Hippocampal formation (tissue), 2 donors: ENCODE results near the gene ACIN1.

Experiments
- DNase-seq, 2 donors: peaks; one replicate each; lab custom pipeline; 2025; lab: John Stamatoyannopoulos, UW

The ACIN1 gene, protein sequence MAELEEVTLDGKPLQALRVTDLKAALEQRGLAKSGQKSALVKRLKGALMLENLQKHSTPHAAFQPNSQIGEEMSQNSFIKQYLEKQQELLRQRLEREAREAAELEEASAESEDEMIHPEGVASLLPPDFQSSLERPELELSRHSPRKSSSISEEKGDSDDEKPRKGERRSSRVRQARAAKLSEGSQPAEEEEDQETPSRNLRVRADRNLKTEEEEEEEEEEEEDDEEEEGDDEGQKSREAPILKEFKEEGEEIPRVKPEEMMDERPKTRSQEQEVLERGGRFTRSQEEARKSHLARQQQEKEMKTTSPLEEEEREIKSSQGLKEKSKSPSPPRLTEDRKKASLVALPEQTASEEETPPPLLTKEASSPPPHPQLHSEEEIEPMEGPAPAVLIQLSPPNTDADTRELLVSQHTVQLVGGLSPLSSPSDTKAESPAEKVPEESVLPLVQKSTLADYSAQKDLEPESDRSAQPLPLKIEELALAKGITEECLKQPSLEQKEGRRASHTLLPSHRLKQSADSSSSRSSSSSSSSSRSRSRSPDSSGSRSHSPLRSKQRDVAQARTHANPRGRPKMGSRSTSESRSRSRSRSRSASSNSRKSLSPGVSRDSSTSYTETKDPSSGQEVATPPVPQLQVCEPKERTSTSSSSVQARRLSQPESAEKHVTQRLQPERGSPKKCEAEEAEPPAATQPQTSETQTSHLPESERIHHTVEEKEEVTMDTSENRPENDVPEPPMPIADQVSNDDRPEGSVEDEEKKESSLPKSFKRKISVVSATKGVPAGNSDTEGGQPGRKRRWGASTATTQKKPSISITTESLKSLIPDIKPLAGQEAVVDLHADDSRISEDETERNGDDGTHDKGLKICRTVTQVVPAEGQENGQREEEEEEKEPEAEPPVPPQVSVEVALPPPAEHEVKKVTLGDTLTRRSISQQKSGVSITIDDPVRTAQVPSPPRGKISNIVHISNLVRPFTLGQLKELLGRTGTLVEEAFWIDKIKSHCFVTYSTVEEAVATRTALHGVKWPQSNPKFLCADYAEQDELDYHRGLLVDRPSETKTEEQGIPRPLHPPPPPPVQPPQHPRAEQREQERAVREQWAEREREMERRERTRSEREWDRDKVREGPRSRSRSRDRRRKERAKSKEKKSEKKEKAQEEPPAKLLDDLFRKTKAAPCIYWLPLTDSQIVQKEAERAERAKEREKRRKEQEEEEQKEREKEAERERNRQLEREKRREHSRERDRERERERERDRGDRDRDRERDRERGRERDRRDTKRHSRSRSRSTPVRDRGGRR

DNA sequence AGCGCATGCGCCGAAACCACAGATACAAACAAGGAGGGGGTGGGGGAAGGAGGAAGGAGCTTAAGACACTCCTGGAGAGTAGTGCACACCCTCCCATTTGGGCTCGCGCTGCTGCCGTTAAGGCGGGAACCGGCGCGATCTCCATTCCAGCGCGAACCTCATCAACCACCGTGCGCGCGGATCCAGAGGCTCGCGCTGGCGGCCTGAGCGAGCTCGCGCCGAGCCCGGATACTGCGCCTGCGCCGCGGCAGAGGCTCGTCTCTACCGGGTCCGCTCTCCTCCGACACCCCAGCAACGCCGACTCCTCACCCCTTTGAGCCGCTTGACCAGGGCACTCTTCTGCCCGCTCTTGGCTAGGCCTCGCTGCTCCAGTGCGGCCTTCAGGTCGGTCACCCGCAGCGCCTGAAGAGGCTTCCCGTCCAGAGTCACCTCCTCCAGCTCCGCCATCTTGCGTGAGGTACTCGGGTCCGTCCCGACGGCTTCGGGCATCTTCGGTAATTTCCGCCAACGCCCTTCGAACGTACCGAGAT is at the start of gene ACIN1:
Gene ACIN1 (minus strand): TSS at position 471 of the 530 bp plus-strand sequence. CDS start 24 bp downstream, at position 447.
- no peak for DNase-seq

DNA sequence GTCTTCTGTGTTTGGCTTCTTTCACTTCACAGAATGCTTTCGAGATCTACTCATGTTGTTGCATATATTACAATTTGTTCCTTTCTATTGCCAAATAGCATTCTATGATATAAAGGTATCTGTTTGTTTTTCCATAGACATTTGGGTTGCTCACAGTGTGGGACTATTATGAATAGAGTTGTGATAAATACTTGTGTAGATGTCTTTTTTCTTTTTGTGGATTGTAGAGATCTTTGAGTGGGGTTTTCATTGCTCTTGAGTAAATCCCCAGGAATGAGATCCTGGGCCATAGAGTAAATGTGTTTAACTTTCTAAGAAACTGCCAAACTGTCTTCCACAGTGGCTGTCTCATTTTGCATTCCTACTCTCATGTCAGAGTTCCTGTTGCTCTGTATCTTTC is 49.0 kb upstream of the ACIN1 start:
- no peak for DNase-seq

DNA sequence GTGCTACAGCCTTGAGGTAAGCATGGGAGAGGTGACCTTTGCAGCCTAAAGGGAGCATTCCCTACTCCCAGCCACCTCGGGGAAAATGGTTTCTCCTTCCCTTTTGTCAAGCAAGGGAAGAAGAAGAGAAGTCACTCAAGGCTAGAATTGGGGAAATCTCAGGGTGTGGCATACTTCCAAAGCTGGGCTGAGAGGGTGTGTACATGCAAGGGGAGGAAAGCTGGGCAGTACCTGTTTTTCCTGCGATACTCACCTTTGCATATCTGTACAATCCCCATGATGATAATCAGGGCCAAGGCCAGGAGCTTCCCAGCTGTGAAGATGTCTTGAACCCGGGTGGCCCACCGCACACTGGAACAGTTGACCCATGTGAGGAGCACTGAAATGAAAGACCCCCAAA is 47.9 kb upstream of the ACIN1 start:
- no peak for DNase-seq

DNA sequence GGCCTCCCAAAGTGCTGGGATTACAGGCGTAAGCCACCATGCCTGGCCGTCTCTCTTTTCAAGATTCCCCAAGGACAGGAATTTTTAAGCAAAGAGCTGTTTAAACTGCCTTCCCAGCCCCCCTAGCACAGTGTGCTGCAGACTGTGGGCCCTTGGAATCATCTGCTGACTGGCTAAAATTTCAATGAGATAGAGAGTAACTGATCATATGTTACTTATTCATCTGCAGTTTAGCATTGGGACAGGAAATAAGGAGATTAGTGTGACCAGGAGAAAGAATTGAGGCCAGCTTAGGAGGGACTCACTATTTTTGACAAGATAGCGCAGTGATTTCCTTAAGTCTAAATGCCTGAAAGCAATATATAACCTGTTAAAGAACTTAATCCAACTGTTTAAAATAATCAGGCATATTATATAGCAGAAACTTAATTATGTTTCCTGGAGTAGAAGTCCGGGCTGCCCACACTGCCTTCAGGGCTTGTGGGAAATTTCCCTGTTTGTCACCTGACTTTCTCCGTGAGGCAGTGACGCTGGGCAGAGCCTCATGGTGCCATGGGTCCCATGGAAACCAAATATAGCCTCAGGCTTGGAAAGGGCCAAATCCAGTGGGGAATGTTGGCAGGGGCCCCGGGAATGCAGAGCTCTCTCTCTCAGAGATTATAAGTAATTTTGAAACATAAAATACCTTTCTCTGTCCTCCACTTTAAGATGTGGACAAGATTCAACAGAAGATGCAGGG is 46.9 kb upstream of the ACIN1 start:
- DNase-seq = no peak

DNA sequence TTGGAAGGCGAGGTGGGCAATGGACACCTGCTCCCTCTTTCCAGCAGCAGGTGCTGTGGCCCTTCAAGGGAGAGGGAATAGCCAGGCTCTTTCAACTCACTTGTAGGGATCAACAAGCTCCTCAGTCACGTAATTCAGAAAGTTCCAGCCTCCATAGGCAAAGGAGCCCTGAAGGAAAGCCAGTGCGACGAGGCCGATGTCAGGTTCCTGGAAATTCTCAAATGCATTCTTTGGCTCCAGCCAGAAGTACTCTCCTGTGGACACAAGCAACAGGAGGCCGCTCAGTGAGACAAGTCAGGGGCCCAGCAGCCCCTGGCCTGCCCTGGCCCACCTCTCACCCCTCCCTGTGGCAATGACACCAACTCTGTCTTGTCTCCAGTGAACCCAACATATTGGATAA is 45.4 kb upstream of the ACIN1 start:
- DNase-seq = no peak

DNA sequence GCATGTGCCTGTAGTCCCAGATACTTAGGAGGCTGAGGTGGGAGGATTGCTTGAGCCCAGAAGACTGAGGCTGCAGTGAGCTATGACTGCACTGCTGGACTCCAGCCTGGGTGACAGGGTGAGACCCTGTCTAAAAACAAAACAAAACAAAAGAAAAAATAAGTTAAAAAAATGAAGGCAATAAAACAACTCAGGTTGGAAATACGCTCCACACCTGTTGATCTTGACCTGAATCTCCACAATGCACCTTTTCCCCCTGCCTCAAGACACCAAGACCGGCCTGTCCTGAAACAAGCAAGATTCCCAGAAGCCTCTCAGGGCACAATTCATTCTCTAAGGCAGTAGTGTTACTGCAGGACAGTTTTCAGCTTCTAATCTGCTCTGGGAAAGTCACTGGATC is 44.9 kb upstream of the ACIN1 start:
- no peak for DNase-seq

DNA sequence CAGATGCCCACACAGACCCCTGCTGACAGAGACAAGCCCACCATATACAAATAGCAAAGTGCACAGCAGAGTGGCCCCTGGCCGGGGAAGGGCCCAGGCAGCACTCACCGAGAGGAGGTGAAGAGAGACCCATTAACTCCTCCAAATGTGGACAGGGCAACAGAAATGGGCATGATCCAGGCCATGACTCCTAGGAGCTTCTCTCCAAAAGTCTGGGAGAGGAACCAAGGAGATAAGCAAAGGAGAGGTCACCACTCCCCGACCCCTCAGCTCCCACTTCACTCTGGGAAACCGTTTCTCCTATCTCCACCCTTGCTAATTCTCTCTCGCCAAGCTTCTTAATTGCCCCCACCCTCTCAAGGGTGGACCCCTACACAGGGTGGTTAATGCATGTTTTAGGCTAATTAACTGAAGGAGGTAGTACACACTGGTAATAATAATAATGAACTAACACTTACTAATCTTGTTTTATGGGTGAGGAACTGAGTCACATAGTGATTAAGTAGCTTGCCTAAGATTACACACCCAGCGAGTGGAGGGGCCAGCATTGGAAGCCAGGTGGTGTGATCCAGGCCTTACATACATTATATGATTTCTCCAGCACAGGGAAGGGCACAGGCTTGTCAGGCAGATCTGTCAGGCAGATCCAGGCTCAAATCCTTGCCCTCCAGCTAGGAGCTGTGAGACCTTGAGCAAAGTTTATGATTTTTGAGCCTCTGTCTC is 43.0 kb upstream of the ACIN1 start:
- no peak for DNase-seq

DNA sequence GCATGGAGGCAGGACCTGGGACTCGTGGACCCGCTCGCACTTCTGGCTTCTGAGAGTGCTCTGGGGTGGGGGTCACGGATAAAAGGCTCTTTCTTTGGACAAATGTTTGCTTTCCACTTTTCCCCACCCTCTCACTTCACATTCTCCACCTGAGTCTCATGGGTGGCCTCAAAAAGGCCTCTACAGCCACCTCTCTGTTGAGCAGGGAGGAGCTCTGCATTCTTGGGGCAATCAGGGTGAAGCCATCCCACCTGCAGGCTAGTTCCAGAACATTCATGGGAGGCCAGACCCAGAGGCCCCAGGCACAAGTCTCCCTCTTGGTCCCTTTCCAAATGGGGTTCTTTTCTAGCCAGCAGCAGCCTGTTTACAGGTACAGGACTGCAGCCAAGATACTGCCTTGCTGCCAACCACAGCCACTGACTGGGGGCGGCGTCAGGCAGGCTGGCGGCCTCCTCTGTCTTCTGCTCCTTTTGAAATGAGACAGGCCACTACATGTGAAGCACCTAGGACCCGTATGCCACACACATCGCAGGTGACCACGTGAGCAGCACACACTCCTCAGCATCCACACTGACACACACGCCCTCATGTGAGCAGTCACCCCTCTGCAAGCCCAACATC is 42.4 kb upstream of the ACIN1 start:
- no peak for DNase-seq

DNA sequence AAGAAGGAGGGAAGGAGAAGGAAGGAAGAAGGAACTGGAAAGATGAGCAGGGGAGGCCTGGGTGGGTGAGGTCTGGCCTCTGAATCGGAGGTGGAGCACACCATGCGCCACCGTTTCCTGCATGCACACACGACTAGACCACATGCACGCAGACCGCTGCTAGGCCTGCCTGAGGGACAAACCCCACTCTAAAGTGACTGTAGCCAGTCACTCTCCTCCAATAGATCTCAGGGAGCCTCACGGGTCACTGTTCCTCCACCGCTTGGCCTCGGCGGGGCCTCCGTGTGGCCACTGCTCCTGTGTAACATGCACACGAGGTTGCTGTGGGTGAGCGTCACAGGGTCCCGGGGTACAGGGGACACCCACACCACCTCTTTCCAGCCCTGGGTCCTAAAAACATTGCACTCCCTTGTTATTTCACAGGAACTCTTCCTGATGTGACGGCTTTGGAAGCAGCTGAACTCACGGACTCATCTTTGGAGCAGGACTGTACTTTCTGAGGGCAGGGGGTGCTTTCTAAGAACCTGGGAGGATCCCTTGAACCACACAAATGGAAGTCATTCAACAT is 41.7 kb upstream of the ACIN1 start:
- no peak for DNase-seq

DNA sequence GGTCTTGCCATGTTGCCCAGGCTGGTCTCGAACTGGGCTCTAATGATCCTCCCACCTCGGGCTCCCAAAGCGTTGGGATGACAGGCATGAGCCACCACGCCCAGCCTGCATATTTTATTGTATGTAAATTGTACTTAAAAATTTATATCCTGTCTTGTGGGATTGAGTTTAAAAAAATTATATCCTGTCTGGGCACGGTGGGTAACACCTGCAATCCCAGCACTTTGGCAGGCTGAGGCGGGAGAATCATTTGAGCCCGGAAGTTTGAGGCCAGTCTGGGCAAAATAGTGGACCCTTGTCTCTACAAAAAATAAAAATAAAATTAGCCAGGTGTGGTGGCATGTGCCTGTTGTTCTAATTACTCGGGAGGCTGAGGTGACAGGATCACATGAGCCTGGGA is 38.0 kb upstream of the ACIN1 start:
- no peak for DNase-seq

DNA sequence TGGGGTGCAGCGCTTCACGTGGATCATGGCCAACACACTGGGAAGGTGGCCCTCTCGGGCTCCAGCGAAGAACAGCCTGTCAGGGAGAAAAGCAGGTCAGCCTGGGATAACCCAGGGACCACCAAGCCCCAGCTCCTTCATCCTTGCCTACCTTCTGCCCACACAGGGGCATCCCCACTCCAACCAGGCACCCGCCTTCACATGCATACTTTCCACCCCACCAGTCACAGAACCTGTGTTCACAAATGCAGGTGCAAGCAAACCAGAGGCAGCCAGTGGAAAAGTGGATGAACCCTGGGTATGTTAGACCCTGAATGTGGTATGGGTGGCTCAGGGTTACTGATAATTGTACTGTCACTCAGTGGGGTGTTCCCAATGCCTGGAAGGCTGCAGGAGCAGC is 36.5 kb upstream of the ACIN1 start:
- DNase-seq = no peak

DNA sequence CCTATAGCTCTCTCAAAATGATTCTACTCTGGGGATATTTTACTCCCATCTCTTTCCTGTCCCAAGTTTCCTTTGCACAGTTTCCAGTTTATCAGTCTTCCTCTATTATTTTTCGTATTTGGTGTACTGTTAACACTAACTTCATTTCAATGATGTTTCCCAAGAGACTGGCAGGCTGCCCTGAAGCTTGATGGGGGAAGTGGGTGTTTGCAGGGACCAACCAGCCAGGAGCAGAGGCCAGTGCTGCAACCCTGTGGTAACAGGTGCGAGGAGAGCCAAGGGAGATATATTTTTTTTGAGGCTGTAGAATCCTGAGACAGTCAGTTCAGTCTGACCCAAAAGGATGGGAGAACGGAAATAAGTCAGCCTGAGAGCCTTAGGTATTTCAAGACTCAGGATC is 35.9 kb upstream of the ACIN1 start:
- no peak for DNase-seq

DNA sequence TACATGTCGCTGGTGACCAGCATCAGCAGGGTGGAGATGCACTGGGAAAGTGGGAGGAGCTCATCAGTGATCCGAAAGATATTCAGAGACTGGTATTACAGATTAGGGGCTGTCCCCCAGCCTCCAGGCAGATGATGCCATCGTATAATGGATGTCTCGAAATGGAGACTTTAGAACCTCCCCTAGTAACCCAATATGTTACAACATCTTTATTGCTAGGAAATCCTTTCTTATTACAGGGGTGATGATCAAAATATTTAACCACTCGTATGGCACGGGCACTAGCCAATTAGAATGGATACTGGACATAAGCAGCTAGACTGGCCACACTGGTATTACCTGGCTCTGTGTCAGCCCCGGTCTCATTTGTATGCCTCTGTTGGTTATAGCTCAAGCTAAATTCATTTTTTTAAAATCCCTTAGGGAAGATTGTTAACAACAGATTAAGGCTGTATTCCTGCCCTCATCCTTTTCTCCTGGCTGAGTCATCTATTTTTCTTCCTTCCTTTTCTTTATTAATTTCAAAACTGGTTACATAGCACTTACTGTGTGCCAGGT is 34.9 kb upstream of the ACIN1 start:
- DNase-seq = no peak

DNA sequence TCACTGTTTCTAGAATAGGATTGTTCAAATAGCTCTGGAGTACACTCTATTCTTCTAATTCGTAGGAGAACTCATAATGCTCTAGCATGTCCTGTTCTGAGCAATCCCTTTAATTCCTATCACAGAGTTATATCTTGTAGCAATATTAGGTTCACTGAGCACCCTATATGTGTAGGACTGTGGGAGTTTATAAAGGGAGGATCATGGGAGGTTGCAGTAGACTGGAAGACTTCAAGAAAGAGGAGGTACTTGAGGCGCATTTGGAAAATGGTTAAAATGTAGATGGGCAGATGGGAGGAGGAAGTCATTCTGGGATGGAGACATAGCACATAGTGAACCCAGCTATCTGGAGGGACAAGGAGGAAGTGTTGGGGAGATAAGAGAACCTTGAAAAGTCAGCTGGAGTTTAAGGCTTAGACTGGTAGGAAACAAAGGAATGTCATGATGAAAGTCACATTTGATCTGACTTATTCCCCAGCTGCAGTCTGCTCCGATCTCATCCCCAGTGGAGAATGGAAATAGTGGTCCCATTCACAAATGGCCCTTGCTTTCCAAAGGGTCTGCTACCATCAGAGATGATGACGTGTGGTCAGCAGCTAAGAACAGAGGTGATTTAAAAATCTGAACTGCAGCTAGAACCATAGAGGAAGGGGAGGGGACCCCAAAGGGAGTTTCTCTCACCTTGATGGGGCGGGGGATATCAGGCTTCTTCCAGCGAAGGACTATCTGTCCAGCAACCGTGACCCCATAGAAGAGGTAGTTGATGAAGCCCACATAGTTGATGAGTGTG is 34.2 kb upstream of the ACIN1 start:
- no peak for DNase-seq

DNA sequence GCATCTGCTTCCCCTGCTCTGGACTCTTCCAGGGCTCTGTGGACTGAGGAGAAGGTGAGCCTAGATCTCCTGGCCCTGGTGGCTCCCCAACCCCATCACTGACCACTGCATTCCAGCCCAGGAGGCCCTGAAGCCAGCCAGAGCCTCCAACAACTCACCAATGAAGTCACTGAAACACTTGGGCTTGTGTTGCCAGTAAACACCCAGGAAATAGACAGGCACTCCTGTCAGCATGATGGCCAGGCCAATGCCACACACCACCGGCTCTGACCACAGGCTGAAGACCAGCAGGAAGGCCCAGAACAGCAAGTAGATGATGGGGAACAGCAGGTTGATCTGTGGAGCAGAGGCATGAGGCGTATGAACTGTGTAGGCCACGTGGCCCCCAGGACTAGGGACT is 32.9 kb upstream of the ACIN1 start:
- DNase-seq = no peak

DNA sequence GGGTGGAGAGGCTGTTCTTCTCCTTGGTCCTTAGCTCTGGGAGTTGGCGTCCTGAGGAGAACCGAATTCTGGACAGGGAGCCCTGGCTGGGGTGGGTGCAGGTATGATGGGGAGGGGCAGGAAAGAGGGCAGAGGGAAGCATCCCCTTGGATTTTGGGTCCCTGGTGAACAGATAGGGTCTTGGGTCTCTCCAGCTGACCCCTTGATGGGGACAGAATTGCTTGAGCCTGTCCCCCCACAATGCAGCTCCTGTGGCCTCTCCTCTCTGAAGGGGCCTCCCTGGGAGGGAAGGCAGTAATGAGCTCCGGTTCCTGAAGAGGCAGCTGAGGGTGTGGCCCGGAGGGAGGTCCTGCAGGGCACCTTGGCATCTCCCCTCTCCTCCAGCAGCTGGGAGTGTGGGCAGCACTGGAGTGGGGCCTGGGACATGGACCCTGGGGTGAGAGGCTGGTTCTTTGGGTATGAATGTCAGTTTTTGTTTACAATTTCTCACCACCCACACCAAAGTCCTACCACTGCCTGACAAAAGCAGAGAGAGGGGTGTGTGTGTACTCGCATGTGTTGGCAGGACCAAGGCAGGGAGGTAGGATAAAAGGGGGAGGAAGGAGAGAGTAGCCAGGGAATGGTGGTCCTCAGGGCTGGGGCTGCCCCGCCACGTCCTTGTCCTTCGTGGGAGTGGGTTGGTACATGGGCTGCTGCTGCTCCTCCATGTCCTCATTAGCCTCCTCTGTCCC is 31.8 kb upstream of the ACIN1 start:
- no peak for DNase-seq

DNA sequence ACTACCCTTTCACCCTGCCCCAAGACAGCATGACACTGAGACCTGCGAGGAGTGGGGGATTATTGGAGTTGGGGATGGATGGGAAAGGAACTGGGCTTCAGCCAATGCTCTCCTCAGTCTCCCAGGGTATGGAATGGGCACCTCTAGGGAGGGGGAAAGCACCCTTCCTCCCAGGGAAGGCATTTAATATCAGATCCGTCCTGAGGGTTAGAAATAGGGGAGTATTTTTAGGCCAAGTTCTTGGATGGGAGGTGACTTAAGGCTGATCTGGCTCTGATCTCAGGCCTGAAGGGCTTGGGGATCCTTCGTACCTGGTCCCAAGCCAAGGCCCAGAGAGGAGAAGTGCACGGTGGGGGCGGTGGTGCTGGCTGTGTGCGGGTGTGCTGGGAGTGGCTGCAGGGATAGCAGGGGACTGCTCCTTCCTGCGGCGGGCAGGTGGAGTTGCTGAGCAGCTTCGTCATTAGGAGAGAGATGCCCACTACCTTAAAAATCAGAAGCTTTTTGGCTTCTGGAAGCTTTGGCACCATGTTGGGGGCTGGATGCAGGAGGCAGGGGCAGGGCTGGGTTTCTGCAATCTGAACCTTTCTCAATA is 31.1 kb upstream of the ACIN1 start:
- no peak for DNase-seq

DNA sequence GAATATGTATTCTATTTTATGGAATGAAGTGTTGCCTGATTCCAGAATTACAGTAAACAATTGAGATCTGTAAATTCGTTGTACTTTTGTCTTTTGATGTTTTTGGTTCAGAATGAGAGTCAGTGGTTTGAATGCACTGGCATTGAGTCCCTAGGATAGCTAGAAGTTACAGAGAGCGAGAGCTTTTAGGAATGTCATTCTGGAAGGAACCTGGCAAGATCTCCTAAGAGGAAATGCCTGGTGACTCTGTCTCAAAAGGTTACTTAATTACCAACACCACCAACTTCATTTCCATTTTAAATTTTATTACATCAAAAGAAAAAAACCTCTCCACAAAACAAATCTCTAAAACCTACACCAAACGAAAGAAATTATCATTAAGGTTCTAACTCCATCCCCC is 30.1 kb upstream of the ACIN1 start:
- DNase-seq = no peak
